Ureter (tissue), 1 donor: Measurements from ENCODE around the gene CTNNA1. TPM values are rescaled to one million over a fixed set of nuclear protein-coding genes. Genes with fewer than 3 reads are reported as not detected.

Experiments used
- DNase-seq: peaks from one replicate; pipeline ENCODE4 v3.0.0-alpha.2; 2020; ENCODE audit warnings: low spot score
- total RNA-seq: library from RNA; stranded (reverse); gene quantifications from one replicate; pipeline ENCODE4 v1.2.4, GENCODE V29; 2023
- donor health status: DM: yes; HTN: yes; CAD: no.

The CTNNA1 gene
- total RNA-seq, 1 donor from 2014 or later, result 379 TPM

DNA sequence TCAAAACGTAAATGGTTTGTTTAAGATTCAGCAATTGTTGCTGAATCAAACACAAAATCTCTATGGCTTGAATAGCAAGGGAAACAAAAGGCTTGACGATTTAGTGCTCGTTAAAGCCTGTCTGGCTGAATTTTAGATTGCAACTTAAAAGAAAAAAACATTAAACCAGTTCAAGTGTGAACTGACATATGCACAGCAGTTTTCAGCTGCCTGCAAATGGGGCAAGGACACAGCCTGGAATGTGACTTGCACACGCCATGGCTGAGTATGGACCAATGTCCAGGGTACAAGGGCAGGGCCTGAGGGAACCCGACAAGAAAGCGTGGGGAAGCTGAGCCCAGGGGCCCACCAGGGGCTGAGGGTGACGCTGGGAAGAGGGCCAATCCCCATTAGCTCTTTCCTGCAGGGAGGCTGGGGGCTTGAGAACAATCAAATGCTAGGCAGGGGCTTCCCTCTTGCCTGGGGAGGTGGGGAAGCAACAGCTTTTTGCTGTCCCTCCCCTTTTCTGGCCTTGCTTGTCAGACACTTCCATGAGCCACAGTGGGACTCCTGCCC, 211.5 kb downstream of the CTNNA1 start:
- DNase-seq, result peak; percentile 36

DNA sequence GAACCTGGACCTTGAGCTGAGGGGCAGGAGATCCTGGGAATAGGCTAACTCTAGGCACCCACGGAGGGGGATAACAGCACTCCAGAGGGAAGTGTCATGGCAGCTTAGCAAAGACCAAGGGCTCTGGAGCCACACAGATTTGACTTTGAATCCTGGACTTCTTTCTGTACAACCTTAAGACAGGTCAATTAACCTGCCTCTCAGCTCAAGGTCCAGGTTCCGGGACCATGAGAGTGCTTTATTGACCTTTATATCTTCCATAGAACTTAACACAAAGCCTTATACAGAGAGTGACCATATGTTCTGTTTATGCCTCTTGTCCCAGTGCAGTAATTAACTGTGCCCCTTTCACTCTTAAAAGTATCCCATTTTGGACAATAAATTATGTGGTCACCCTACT, 212.4 kb downstream of the CTNNA1 start:
- no peak for DNase-seq

DNA sequence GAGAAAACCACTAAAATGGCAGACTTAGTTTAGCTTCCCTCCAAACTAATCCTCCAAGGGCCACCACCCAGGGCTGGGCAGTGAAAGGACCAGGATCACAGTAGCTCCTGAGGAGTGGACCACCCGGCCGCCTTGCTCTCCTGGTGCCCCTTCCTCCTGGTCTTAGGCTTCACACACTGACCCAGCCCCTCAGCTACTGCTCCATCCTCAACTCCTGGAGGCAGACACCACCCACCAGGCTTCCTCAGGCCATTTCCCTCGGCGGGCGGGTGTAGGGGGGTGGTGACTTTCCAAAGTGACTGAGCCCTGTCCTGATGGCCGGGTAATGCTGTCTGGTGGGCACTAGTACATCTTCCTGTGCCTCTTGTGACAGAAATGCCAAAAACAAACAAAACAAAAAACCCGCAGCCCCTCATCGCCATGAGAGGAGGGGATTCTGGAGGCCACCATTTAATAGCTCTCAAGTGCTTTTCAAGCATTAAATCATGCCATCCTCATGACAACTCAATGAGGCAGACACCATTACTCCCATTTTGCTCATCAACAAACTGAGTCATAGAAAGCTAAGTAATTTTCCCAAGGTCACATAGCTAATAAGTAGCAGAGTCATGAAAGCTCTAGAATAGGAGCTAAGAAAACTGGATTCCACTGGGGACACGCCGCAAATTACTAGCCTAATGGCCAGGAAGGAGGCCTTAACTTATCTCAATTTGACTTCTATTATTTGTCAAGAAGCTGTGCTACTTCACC, 213.2 kb downstream of the CTNNA1 start:
- no peak for DNase-seq

DNA sequence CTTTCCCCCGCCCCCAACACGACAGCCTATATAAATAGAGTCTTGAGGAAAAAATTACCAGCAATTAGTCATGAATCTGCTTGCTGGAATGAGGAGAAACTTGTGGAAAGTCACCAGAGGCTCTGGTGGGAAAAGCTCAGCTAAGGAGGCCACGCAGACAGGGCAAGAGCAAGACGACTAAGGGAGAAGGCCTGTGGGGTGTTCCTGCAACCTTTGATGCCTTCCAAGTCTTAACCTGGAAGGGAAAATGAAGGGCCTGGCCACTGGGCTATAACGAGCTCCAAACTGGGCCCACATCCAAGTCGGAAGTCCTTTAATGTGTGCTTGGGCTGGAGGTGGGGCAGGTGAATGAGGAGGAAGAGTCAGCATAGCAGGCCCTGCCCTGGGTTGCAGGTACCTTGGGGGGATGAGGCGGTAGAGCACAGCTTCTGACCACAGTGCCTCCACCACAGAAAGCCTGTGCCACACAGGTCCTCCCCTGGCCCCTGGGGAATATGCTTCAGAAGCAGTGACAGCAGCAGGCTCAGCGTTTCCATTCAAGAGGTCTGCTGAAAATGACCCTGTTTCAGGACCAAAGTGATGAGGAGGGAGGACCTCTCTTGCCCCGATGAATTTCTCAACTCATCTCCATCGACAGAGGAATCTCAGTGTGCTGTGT, 214.7 kb downstream of the CTNNA1 start:
- DNase-seq, result no peak

DNA sequence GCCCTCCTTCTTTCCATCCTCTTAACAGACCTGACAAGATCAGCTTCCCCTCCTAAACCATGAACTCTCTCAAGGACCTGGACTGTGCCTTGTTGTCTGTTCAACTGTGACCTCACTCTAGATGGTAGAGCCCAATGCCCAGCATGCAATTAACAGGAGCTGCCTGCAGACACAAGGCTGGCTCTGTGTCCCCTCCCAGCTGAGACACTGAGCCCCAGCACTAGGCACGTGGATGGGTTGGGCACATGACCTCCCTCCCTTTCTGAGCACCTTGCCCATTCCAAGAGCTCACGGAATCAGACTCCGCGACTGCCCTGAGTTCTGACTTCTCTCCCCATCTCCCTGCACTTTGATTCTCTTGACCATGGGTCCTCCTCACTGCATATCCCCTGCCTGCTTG, 215.4 kb downstream of the CTNNA1 start:
- no peak for DNase-seq

DNA sequence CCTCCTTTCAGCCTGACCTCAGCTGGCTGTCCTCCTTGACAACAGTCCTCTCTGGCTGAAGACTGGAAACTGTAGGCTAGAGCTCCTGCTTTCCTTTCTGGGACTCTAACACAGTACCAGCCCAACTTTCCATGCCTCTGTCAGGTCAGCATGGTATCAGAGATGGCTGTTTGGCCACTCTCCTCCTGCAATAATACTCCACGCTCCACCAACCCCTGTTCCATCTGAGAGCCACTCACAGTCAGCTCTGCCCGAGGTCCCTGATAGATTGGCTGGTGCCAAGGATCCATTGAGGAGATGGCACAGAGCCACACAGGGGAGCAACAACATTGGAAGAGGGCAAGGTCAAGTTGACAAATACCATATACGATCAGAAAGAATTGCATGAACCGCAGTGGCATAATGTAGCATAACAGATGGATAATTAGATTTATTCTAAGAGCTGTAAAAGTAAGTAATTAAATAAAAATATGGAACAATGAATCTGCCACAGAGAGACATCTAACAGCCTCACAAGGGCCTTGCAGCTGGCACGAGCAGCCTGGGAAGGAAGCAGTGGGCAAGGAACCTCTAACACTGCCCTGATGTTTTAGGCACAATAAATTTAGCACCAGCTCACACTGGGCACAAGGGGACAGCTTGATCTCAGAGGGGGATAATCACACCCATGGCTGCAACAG, 216.2 kb downstream of the CTNNA1 start:
- DNase-seq, result no peak

DNA sequence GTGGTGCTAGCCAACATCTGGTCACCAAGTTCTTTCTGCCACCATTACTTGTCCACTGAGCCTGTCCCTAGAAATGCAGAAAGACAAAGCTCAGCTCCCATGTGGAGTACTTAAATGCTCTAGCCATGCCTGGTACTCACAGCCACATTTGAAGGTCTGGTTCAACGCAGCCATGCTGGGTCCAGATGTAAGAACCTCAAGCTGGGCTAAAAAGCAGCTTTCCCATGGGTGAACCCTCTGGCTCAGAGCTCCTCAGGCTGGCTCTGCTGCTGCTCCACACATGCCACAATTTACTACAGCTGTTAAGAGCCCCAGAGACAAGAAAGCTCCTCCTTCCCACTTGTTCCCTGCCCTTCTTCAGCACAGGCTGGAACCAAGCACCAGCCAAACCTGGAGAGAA, 219.0 kb downstream of the CTNNA1 start:
- DNase-seq, result no peak

DNA sequence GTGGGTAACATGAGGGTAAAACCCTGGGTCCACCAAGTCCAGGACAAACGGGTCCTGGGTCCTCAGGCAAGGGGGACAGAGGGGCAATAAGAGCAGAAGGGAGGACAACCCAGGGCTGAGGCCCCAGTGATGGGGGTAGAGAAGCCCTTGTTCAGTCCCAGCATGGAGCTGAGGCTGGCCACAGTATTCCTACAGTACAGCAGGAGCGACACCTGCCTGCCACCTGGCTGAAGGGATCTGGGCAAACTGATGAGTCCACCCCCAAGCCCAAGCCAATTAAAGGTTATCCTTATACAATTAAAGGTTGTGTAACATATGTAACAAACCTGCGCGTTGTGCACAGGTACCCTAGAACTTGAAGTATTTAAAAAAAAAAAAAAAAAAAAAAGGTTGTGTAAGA, 219.6 kb downstream of the CTNNA1 start:
- no peak for DNase-seq

DNA sequence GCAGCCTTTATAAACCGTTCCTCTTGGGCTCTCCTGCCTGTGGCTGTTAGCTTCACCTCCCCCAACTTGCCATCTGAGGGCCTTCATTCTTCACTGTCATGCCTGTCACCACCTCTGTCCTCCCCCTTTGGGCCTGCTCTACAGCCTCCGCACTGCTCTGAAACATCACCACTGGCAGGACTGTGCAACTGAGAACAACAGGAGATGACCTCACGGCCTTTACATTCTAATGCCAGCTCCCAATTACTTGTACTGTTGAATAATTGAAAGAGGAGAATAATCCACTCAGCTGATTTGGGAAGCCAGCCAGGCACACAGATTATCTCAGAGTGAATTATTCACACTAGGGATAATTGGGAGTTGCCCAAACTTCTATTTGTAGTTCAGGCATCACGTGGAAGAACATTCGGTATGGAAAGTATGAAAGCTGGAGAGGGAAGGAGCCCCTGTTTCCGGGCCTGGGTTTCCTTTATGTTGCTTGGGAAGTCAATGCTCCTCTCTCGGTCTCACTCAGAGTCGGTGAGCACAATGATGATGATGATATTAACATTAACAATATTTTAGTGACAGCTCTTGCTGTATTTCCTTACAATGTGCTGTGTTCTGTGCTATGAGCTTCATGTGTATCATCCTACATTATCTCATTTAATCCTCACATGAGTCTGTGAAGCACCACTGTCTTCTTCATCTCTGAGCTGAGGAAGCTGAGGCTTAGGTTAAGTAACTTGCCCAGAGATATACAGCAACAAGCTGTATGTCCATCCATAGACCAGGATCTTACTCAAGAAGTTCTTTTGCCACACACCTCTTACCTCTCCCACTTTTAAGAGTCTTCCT, 221.2 kb downstream of the CTNNA1 start:
- DNase-seq, result peak; percentile 57

DNA sequence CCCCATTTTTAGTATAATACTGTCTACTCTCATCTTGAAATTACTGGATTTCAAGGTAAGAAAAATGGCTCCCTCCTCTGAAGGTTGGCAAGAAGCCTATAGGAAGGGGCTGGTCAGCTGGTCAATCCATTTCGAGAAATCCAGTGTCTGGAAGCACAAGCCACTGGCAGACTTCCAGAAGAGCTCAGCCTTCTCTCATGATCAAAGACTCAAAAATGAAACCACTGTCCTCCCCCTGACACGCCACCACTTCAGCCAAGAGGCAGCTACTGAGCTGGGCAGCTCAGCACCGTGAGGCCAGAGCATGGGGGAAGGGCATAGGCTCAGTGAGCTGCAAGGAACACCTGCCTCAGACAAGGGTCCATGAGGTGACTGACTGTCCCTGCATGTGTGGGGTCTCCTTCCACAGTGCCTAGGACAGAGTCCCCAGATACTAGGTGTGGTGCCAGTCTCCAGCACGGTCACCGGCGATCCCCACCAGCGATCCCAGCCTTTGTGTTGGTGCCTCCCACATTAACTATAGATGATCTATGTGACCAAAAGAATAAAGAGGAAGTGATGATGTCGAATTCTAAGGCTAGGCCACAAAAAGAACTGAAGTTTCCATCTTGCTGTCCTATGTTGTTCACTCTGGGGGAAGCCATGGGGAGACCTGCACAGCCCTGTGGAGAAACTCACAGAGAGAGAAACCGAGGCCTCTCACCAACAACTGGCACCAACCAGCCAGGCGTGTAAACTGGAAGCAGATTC, 222.0 kb downstream of the CTNNA1 start:
- DNase-seq, result peak; percentile 67

DNA sequence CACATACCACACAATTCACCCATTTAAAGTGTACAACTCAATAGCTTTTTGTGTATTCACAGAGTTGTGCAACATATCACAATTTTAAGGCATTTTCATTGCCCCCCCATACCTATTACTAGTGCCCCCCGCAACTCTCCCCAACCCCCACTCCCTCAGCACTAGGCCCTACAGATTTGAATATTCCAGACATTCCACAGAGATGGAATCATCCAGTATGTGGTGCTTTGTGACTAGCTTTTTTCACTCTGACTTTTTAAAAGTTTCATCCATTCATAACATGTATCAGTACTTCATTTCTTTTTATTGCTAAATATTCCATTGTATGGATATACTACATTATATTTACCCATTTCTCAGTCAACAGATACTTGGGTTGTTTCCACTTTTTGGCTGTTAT, 224.9 kb downstream of the CTNNA1 start:
- no peak for DNase-seq

DNA sequence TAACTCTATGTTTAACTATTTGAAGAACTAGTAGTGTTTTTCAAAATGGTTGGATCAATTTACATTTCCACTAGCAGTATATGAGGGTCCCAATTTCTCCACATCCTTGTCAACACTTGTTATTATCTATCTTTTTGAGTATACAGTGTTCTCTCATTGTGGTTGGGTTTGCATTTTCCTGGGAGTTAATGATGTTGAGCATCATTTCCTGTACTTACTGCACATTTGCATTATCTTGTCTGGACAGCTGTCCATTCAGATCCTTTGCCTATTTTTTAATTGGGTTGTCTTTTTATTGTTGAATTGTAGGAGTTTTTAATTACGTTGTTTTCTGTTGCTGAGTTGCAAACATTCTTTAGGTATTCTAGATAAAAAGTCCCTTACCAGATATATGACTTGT, 225.4 kb downstream of the CTNNA1 start:
- no peak for DNase-seq

DNA sequence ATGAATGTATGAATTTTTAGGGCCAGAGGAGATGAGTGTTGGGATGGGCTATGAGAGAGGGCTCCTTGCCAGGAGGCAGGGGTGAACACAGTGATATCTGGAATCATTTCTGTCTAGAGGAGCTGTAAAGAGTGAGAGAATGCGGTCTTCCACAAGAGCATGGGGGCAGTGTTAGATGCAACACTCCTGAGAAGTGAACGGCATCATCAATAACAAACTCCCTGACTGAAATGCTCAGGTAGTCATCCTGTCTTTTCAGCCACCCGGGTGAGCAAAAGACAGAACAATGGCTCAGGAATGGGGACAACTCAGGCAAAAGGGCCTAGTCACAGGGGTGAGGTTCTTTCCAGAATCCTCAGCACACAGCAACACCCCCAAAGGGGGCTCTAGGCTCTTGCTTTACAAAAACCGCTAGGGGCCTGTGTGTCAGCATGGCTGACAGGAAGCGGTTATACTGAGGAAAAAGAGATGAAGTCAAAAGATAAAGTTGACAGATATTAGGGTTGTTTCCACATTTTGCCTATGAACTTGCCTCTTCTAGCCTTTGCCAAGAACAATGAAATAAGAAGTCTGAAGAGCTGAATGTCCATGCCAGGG, 226.6 kb downstream of the CTNNA1 start:
- DNase-seq, result no peak

DNA sequence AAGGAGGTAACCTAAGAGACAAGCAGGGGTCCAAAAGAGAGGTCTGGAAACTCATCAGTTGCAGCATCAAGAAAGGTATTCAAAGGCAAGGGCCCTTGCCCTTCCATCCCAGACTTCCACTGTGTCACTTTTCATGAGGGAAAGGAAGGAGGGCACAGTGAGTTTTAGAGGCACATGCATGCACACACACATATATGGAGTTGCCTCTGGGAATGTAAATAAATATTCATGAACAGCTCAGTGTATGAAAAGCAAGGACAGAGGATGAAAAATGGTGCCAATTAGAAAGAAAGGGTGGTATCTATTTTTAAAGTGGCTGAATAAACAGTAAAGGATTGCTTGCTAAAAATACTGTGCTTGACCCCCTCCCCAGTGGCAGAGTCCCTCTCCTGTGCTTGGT, 227.2 kb downstream of the CTNNA1 start:
- no peak for DNase-seq

DNA sequence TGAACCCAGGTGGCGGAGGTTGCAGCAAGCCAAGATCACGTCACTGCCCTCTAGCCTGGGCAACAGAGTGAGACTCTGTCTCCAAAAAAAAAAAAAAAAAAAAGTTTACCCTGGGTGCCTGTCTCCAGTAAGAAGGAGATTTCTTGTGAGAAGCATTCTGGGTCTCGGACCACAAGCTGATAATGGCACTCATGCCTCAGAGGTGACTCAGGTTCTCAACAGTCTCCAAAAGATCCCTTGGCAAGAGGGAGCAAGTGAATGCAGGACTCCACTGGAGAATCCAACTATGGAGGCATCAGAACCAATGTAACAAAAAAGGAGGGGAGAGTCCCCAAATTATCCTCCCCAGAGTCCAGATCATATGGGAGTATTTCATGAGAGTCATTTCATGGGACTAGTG, 227.9 kb downstream of the CTNNA1 start:
- no peak for DNase-seq

DNA sequence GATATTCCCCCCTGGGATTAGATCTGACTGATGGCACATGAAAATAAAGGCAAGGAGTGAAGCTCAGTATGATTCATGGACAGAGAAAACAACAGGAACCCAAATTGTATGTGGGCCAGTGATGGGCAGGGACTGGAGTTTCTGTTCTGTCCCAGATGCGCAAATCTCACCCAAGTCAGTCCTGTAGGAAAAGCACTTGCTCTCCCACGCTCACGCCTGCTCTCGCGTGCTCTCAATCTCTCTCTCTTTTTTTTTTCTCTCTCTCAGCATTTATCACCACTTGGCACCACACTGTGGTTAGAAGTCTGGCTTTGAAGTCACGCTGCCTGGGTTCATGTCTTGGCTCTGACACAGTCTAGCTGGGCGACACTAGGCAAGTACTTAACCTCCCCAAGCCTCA, 228.4 kb downstream of the CTNNA1 start:
- no peak for DNase-seq

DNA sequence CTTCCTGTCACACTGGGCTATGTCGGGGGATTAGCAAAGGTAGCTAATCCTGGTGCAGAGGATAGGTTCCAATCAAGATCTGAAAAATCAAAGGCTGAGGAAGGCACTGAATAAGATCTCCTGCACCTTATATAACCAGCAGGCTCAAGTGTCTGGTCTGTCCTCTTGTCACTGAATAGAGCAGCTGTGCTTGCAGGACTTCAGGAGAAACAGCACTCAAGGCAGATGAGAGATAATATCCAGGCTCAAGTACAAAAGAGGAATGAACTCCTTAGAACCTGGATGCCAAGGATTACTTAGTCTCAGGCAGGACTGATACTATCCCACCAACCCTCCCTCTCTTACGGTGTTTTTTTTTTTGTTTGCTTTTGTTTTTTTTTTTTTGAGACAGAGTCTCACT, 230.8 kb downstream of the CTNNA1 start:
- DNase-seq, result no peak
